Astrocyte (in vitro differentiated cells and primary cell): Measurements from ENCODE around the gene SURF4. TPM values are rescaled to one million over a fixed set of nuclear protein-coding genes. Genes with fewer than 3 reads are reported as not detected.

ENCODE experiments used
- DNase-seq: peaks from one replicate; pipeline ENCODE4 v3.0.0-alpha.2; 2010; ENCODE audit warnings: low read depth
- FAIRE-seq: peaks from 2 replicates; lab custom pipeline; 2011; peaks lifted over from hg19 to GRCh38; lab: Jason Lieb, UNC
- H2AFZ ChIP-seq: 2 replicates; pipeline ENCODE4 v1.6.0; 2012; ENCODE audit warnings: low read depth, low read length, inconsistent platforms
- H3K27ac ChIP-seq: 2 replicates; pipeline ENCODE4 v1.5.1; 2011; ENCODE audit warnings: low read depth, low read length, inconsistent platforms
- H3K27me3 ChIP-seq: 2 replicates; pipeline ENCODE4 v1.6.0; 2011; ENCODE audit warnings: low read length, inconsistent platforms; ENCODE audit not compliant: insufficient read depth
- H3K36me3 ChIP-seq: 2 replicates; pipeline ENCODE4 v1.5.1; 2011; ENCODE audit warnings: low read length, inconsistent platforms; ENCODE audit not compliant: insufficient read depth
- H3K4me1 ChIP-seq: 2 replicates; pipeline ENCODE4 v1.5.1; 2011; ENCODE audit warnings: low read length, inconsistent platforms; ENCODE audit not compliant: insufficient read depth
- H3K4me2 ChIP-seq: 2 replicates; pipeline ENCODE4 v1.6.0; 2012; ENCODE audit warnings: low read length, inconsistent platforms
- H3K4me3 ChIP-seq: 2 replicates; pipeline ENCODE4 v1.5.1; 2011; ENCODE audit warnings: low read depth, mild to moderate bottlenecking, low read length, inconsistent platforms; ENCODE audit not compliant: insufficient read depth
- H3K79me2 ChIP-seq: 2 replicates; pipeline ENCODE4 v1.6.0; 2012; ENCODE audit warnings: mild to moderate bottlenecking, low read length, inconsistent platforms; ENCODE audit not compliant: insufficient read depth
- H3K9ac ChIP-seq: 2 replicates; pipeline ENCODE4 v1.6.0; 2012; ENCODE audit warnings: mild to moderate bottlenecking, low read length, inconsistent platforms
- H3K9me3 ChIP-seq: 2 replicates; pipeline ENCODE4 v1.5.1; 2012; ENCODE audit warnings: low read depth, mild to moderate bottlenecking, low read length, inconsistent platforms; ENCODE audit not compliant: insufficient read depth
- H4K20me1 ChIP-seq: 2 replicates; pipeline ENCODE4 v1.6.0; 2012; ENCODE audit warnings: low read length, inconsistent platforms; ENCODE audit not compliant: insufficient read depth
- H3K27ac Mint-ChIP-seq: one replicate; pipeline ENCODE4 v1.8.0; 2021; ENCODE audit warnings: mild to moderate bottlenecking, mixed read lengths; ENCODE audit not compliant: unreplicated experiment
- H3K27me3 Mint-ChIP-seq: one replicate; pipeline ENCODE4 v1.8.0; 2021; ENCODE audit warnings: low read depth, mixed read lengths; ENCODE audit not compliant: unreplicated experiment
- H3K36me3 Mint-ChIP-seq: one replicate; pipeline ENCODE4 v1.8.0; 2021; ENCODE audit warnings: low read depth, mixed read lengths; ENCODE audit not compliant: unreplicated experiment
- H3K4me1 Mint-ChIP-seq: one replicate; pipeline ENCODE4 v1.8.0; 2021; ENCODE audit warnings: low read depth, mixed read lengths; ENCODE audit not compliant: unreplicated experiment
- H3K4me3 Mint-ChIP-seq: one replicate; pipeline ENCODE4 v1.8.0; 2021; ENCODE audit warnings: mild to moderate bottlenecking, moderate library complexity, mixed read lengths; ENCODE audit not compliant: unreplicated experiment
- H3K9me3 Mint-ChIP-seq: one replicate; pipeline ENCODE4 v1.8.0; 2021; ENCODE audit warnings: mild to moderate bottlenecking, mixed read lengths; ENCODE audit not compliant: unreplicated experiment
- CTCF ChIP-seq: IDR thresholded peaks from 2 replicates; pipeline ENCODE4 v1.5.1; 2011; ENCODE audit warnings: low read depth, mild to moderate bottlenecking, inconsistent platforms, low read length, moderate library complexity; ENCODE audit not compliant: insufficient read depth
- EZH2 ChIP-seq: IDR thresholded peaks from 2 replicates; pipeline ENCODE4 v1.6.1; 2012; ENCODE audit warnings: mild to moderate bottlenecking, low read length, inconsistent platforms; ENCODE audit not compliant: insufficient read depth
- total RNA-seq: library from RNA; stranded (reverse); gene quantifications from 2 replicates; pipeline ENCODE4 v1.2.1, GENCODE V29; 2021

Gene SURF4
- total RNA-seq, 1 donor from 2014 or later, result 338 TPM

DNA sequence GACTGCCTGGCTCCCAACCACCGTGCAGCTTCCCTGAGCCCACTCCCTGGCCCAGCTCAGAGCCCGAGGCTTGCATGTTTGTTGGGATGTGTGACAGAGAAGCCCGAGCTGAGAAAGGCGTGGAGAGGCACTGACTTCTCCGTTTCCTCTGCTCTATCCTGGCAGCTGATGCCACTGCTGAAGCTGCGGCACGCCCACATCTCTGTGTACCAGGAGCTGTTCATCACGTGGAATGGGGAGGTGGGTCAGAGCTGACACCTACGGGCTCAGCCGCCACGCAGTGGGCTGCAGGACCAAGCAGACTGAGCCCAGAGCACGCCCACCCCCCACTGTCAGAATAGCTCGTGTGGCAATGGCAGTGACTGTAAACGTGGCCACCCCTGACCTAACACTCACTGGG, 9.6 kb upstream of the SURF4 start:
- Histone ChIP-seq H3K4me2 (no peak overlapping the region), H3K27me3 (no peaks in the 10 kb centered on the region), H3K36me3 (no peaks in the 10 kb centered on the region), H3K4me1 (no peaks in the 10 kb centered on the region), H3K4me3 (no peak overlapping the region), H4K20me1 (no peaks in the 10 kb centered on the region), H3K9ac (no peak overlapping the region), H2AFZ (no peak overlapping the region), H3K9me3 (peaks cover 5% of the 10 kb centered on the region), H3K79me2 (no peaks in the 10 kb centered on the region), H3K27ac (no peak overlapping the region)
- DNase-seq (no peak), FAIRE-seq (no peak)
- H3K27me3 Mint-ChIP-seq, result peaks cover 25% of the 10 kb centered on the region
- H3K4me1 Mint-ChIP-seq, result no peaks in the 10 kb centered on the region
- H3K36me3 Mint-ChIP-seq, result no peaks in the 10 kb centered on the region
- H3K9me3 Mint-ChIP-seq, result peaks cover 1% of the 10 kb centered on the region
- H3K27ac Mint-ChIP-seq, result no peak overlapping the region
- no peak overlapping the region for H3K4me3 Mint-ChIP-seq
- TF ChIP-seq CTCF, result no peak
- no peak for TF ChIP-seq EZH2

DNA sequence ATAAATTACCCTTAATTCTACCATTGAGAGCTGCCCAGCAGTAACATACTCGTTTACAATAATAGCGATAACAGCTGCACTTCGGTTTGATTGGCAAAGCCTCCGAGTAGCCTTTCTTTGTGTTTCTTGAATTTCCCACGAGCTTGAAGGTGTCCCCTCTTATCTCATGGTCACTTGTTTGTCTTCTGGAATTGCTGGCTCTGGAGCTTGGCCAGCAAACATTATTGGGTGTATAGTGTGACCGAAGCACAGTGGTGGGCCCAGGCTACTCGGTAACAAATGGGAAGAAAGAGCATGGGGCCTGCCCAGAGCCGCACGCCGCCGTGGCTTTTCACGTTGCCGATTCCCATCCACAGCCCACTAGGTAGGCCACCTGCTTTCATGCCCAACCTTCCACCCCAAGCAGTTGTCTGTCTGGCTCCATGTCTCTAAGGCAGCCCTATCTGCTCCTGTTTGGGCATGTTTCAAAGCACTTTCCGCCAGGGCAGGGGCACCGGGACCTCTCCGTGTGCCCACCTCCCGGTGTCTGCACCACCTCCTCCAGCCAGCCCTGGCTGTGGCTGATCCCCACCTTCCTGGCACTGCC, 9.0 kb upstream of the SURF4 start:
- Mint-ChIP-seq H3K27me3 (peaks cover 22% of the 10 kb centered on the region), H3K4me1 (no peaks in the 10 kb centered on the region), H3K36me3 (no peaks in the 10 kb centered on the region), H3K9me3 (peaks cover 1% of the 10 kb centered on the region), H3K4me3 (no peak overlapping the region), H3K27ac (no peak overlapping the region)
- peaks cover 5% of the 10 kb centered on the region for H3K9me3 ChIP-seq
- H3K4me1 ChIP-seq, result no peaks in the 10 kb centered on the region
- H3K27ac ChIP-seq, result no peak overlapping the region
- no peak overlapping the region for H3K9ac ChIP-seq
- DNase-seq, result no peak
- H3K4me2 ChIP-seq, result no peak overlapping the region
- H3K36me3 ChIP-seq, result no peaks in the 10 kb centered on the region
- H3K4me3 ChIP-seq, result no peak overlapping the region
- FAIRE-seq, result no peak
- TF ChIP-seq CTCF, result no peak
- TF ChIP-seq EZH2, result no peak
- H2AFZ ChIP-seq, result no peak overlapping the region
- H3K79me2 ChIP-seq, result no peaks in the 10 kb centered on the region
- no peaks in the 10 kb centered on the region for H4K20me1 ChIP-seq
- H3K27me3 ChIP-seq, result no peaks in the 10 kb centered on the region

DNA sequence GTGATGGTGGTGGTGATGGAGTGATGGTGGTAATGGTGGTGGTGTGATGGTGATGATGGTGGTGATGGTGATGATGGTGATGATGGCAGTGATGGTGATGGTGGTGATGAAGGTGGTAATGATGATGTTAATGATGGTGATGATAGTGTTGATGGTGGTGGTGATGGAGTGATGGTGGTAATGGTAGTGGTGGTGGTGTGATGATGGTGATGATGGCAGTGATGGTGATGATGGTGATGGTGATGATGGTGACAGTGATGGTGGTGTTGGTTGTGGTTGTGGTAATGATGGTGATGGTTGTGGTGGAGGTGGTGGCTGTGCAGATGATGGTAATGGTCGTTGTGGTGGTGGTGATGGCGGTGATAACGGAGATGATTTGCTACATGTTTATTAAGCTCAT, 7.6 kb upstream of the SURF4 start:
- no peak for FAIRE-seq

More for the DNA sequence above, 7.6 kb upstream of the SURF4 start:
- no peaks in the 10 kb centered on the region for H3K4me1 Mint-ChIP-seq
- no peaks in the 10 kb centered on the region for H3K36me3 Mint-ChIP-seq
- H3K4me3 ChIP-seq, result no peak overlapping the region
- H2AFZ ChIP-seq, result no peak overlapping the region
- H3K9me3 Mint-ChIP-seq, result peaks cover 1% of the 10 kb centered on the region
- TF ChIP-seq EZH2 (no peak), CTCF (no peak)
- peaks cover 14% of the 10 kb centered on the region for H3K27me3 Mint-ChIP-seq
- no peaks in the 10 kb centered on the region for H4K20me1 ChIP-seq
- H3K4me2 ChIP-seq, result no peak overlapping the region
- H3K27ac ChIP-seq, result no peak overlapping the region
- H3K4me3 Mint-ChIP-seq, result no peak overlapping the region
- H3K9ac ChIP-seq, result no peak overlapping the region
- no peak for DNase-seq
- no peaks in the 10 kb centered on the region for H3K79me2 ChIP-seq
- peaks cover 5% of the 10 kb centered on the region for H3K9me3 ChIP-seq
- no peaks in the 10 kb centered on the region for H3K27me3 ChIP-seq
- H3K4me1 ChIP-seq, result no peaks in the 10 kb centered on the region
- H3K27ac Mint-ChIP-seq, result no peak overlapping the region
- H3K36me3 ChIP-seq, result no peaks in the 10 kb centered on the region
